HG02763 (cell line): ENCODE results near the gene TJAP1.
"Not testable (repeated sequence)": the region's sequence is repeated elsewhere in the genome, so short reads cannot be mapped to it uniquely, and the experiment has no call there.

Experiments used
- ATAC-seq: cut with Tn5 transposase; IDR thresholded peaks from one replicate; pipeline ENCODE4 v1.9.1; 2021; ENCODE audit warnings: mild to moderate bottlenecking, moderate library complexity; ENCODE audit not compliant: unreplicated experiment

Gene TJAP1

GRCh38 chr6:43452896-43453295, 24.5 kb upstream of the TJAP1 start:
- ATAC-seq: no peak

- ATAC-seq: no peak
These were observed 23.5 kb upstream of the TJAP1 start for GRCh38 chr6:43453831-43454230.

GRCh38 chr6:43454290-43454695, 23.1 kb upstream of the TJAP1 start:
- no peak for ATAC-seq

- peak; percentile 52 for ATAC-seq
These were observed 22.5 kb upstream of the TJAP1 start for GRCh38 chr6:43454696-43455530.

DNA sequence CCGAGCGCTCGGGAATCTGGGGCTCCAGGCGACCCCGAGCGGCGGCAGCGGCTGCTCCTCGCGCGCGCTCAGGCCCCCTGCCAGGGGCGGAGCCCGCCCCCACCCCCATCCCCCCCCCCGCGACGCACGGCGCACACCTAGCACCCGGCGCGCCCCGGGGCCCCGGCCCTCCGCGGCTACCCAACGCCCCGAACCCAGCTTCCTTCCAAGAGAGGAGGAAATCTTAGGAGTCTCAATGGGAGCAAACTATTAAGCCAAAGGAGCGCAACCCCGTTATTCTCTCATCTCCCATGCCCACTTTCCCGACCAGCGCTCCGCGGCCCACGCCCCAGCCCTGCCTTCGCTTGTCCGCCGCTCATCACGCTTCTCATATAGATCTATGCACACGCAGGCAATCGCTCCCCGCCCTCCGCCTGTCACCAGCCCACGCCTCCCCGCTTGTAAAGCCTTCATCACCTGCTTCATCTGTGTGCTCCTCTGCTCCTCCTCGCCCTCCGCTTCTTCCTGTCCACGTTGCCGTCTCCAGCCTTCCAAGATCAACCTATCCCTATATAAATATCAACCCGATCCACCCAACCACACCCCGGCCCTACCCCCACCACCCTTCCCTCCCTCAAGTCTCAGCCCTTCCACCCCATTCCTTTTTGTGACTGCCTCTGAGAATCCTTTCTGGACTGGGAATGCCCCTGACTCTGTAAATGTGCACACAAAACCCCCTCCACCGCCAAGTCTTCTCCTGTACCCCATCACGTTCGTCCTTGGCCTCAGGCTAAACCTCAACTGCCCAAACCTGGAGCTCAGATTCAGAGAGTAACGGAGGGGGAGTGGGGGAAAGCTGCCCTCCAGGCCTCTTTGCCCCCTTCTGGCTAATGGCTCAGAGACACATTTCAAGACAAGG, 21.6 kb upstream of the TJAP1 start, which contains the start of gene DLK2:
Gene DLK2 (minus strand): TSS at position 18 of the 898 bp plus-strand sequence. CDS start 723 bp downstream, outside the sequence.
- ATAC-seq: no peak

- ATAC-seq: no peak
These were observed 19.7 kb upstream of the TJAP1 start for GRCh38 chr6:43457643-43458042.

- ATAC-seq: not testable (repeated sequence)
These were observed 19.2 kb upstream of the TJAP1 start for GRCh38 chr6:43458154-43458553.

DNA sequence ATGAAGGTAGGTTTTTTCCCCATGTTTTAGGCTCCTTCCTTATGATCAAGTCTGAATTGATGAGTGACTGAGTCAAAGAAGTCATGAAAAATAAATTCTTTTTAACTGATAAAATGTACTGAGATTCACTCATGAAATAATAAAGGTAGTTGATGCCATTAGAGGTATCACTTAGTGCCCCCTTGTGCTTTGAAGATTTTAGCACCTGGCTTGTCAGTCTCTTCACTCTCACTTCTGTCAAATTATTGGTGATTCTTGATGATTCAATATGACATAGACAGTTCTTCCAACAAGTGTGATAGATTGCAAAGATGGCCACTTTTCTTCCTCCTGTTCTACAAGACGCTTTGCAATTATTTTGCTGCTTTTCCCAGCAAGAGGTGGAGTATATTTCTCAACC, 17.8 kb upstream of the TJAP1 start:
- no peak for ATAC-seq

GRCh38 chr6:43460032-43460431, 17.3 kb upstream of the TJAP1 start:
- ATAC-seq: no peak

- no peak for ATAC-seq
These were observed 15.4 kb upstream of the TJAP1 start for GRCh38 chr6:43461936-43462335.

GRCh38 chr6:43464337-43464736, 13.0 kb upstream of the TJAP1 start:
- ATAC-seq: no peak

GRCh38 chr6:43465948-43466347, 11.4 kb upstream of the TJAP1 start:
- no peak for ATAC-seq

GRCh38 chr6:43467265-43467664, 10.1 kb upstream of the TJAP1 start:
- ATAC-seq: not testable (repeated sequence)

DNA sequence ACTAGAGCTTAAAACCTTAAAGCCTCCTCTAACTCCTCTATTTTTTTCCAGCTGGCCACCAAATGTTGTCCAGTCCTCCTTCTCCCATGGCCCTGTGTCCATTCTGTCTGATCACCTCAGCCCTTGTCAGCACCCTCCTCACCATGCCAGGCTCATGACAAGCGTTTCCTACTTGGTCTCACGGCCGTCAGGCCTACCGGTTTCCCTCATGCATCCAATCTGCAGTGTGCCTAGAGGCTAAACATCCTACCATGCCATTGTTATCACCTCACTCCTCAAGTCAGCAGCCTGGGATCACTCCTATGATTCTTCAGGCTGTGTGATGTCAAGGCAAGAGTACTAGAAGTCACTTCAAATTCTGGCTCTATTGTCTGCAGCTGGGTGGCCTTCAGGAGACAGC, 9.6 kb upstream of the TJAP1 start:
- no peak for ATAC-seq

DNA sequence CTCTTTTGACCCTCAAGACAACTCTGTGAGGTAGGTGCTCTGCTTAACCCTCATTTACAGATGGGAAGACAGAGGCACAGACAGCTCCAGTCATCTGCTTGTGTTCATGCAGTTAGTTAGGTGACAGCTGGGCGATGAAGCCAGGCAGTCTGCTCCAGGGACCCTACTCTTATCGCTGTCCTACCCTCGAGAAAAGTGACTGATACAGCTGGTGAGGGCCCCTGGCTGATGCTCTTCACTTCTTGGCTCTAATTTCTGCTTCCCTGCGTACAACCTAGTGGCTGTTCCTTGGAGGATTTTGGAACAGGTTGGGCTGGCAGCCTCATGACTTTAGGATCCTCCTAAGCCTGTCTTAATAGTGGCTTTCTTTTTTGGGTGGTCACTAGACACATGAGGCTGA, 9.1 kb upstream of the TJAP1 start:
- ATAC-seq: no peak

- no peak for ATAC-seq
These were observed 8.4 kb upstream of the TJAP1 start for GRCh38 chr6:43468748-43469681.

DNA sequence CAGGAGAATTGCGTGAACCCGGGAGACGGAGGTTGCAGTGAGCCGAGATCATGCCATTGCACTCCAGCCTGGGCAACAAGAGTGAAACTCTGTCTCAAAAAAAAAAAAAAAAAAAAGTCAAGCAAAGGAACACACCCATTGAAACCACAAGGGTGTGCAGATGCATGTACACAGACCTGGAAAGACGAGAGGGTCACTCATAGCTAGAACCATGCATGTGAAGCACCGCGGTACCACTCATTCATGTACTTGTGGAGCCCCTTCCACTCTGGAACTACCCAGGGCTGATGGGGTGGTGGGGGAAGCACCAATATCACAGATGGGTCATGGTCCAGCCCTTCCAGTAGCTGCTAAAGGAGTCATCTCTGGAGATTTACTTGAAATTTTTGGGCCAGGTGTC, 7.4 kb upstream of the TJAP1 start:
- no peak for ATAC-seq

- no peak for ATAC-seq
These were observed 6.0 kb upstream of the TJAP1 start for GRCh38 chr6:43471399-43471798.

GRCh38 chr6:43472515-43472914, 4.9 kb upstream of the TJAP1 start:
- ATAC-seq: no peak

- no peak for ATAC-seq
These were observed 1.9 kb upstream of the TJAP1 start for GRCh38 chr6:43475516-43475915.

- no peak for ATAC-seq
These were observed 624 bp upstream of the TJAP1 start for GRCh38 chr6:43476746-43477145.
